SK-N-MC (cell line): ENCODE data around the gene CLSTN2.

Experiments
- EZH2 ChIP-seq: fragments of 200-600 bp; sonication (generic); IDR thresholded peaks from one replicate; pipeline ENCODE4 v1.6.1; 2017; ENCODE audit warnings: antibody characterized with exemption
- FOXP2 ChIP-seq: optimal IDR thresholded peaks from 2 replicates; pipeline ENCODE3; 2011; ENCODE audit warnings: mild to moderate bottlenecking, moderate library complexity; ENCODE audit not compliant: insufficient read depth; ENCODE audit errors: extremely low read length, control extremely low read depth
- POLR2AphosphoS5 ChIP-seq: IDR thresholded peaks from 2 replicates; pipeline ENCODE4 v1.6.1; 2012; ENCODE audit warnings: mild to moderate bottlenecking, low read depth, low read length, borderline replicate concordance

- TF ChIP-seq POLR2AphosphoS5 (no peak), EZH2 (no peak), FOXP2 (no peak)
Observed at GRCh38 chr3:140508550-140508949, 573.6 kb downstream of the CLSTN2 start.
